ENCODE measurements around the gene PALM.
"Not testable (repeated sequence)": the region's sequence is repeated elsewhere in the genome, so short reads cannot be mapped to it uniquely, and the experiment has no call there.

PALM gene

GRCh38 chr19:709196-709964 lies 645 bp downstream of the PALM start:
- no peak for DNase-seq

GRCh38 chr19:709965-710571 lies 1.3 kb downstream of the PALM start:
- DNase-seq: no peak

GRCh38 chr19:710767-711166 lies 2.0 kb downstream of the PALM start:
- DNase-seq: no peak

GRCh38 chr19:711254-711653 lies 2.5 kb downstream of the PALM start:
- no peak for DNase-seq

- no peak for DNase-seq
Measured at GRCh38 chr19:715347-715746, 6.6 kb downstream of the PALM start.

- no peak for DNase-seq
Measured at GRCh38 chr19:718251-718951, 9.7 kb downstream of the PALM start.

- no peak for DNase-seq
Measured at GRCh38 chr19:718991-719512, 10.3 kb downstream of the PALM start.

- no peak for DNase-seq
Measured at GRCh38 chr19:719636-720344, 11.1 kb downstream of the PALM start.

GRCh38 chr19:720345-721160 lies 11.8 kb downstream of the PALM start:
- DNase-seq: no peak

- no peak for DNase-seq
Measured at GRCh38 chr19:722553-723101, 13.9 kb downstream of the PALM start.

- DNase-seq: no peak
Measured at GRCh38 chr19:723247-723646, 14.5 kb downstream of the PALM start.

- no peak for DNase-seq
Measured at GRCh38 chr19:723714-724113, 15.0 kb downstream of the PALM start.

GRCh38 chr19:725461-726089 lies 16.8 kb downstream of the PALM start:
- DNase-seq: no peak

- DNase-seq: no peak
Measured at GRCh38 chr19:726993-727956, 18.5 kb downstream of the PALM start.

- DNase-seq: no peak
Measured at GRCh38 chr19:728011-728410, 19.3 kb downstream of the PALM start.

- not testable (repeated sequence) for DNase-seq
Measured at GRCh38 chr19:729564-729963, 20.8 kb downstream of the PALM start.

GRCh38 chr19:729965-730668 lies 21.4 kb downstream of the PALM start:
- DNase-seq: no peak

- no peak for DNase-seq
Measured at GRCh38 chr19:731000-731399, 22.3 kb downstream of the PALM start.

All from AML-193 (cell line).